ENCODE results near the gene PIRT.

PIRT gene

GRCh38 chr17:10842658-10843057, 4.8 kb upstream of the PIRT start (continued):
- TF ChIP-seq POU6F1 (CRISPR knock-in tag; IDR thresholded peaks at IDR 0.05; ENCODE audit: borderline replicate concordance, low read depth), result no peak

GRCh38 chr17:10838682-10839081, 795 bp upstream of the PIRT start:
- no peak for ATAC-seq
- no peak for TF ChIP-seq BACH2 (CRISPR knock-in tag; IDR thresholded peaks at IDR 0.05; ENCODE audit: borderline replicate concordance)
- no peak for TF ChIP-seq CSRNP3 (CRISPR knock-in tag; IDR thresholded peaks at IDR 0.05)
- no peak for TF ChIP-seq CREB5 (CRISPR knock-in tag; IDR thresholded peaks at IDR 0.05; ENCODE audit: low read depth)
- no peak for TF ChIP-seq POU6F1 (CRISPR knock-in tag; IDR thresholded peaks at IDR 0.05; ENCODE audit: borderline replicate concordance, low read depth)
- TF ChIP-seq TSHZ2 (CRISPR knock-in tag; IDR thresholded peaks at IDR 0.05), result no peak
- TF ChIP-seq GLIS3 (CRISPR knock-in tag; IDR thresholded peaks at IDR 0.05), result no peak
- TF ChIP-seq RARB (CRISPR knock-in tag; IDR thresholded peaks at IDR 0.05), result no peak
- TF ChIP-seq ZFP3 (CRISPR knock-in tag; IDR thresholded peaks at IDR 0.05), result no peak
- no peak for TF ChIP-seq ARNTL (CRISPR knock-in tag; IDR thresholded peaks at IDR 0.05; ENCODE audit: borderline replicate concordance, low read depth)
- TF ChIP-seq SNAI2 (CRISPR knock-in tag; IDR thresholded peaks at IDR 0.05), result no peak
- TF ChIP-seq ZFP30 (CRISPR knock-in tag; IDR thresholded peaks at IDR 0.05), result no peak
- no peak for TF ChIP-seq PPARA (CRISPR knock-in tag; IDR thresholded peaks at IDR 0.05; ENCODE audit: borderline replicate concordance)
- no peak for TF ChIP-seq ZC3H10 (CRISPR knock-in tag; IDR thresholded peaks at IDR 0.05)
- no peak for TF ChIP-seq OSR1 (CRISPR knock-in tag; IDR thresholded peaks at IDR 0.05)
- no peak for TF ChIP-seq ZNF8 (CRISPR knock-in tag; IDR thresholded peaks at IDR 0.05)
- no peak for TF ChIP-seq ZNF565 (CRISPR knock-in tag; conservative IDR thresholded peaks at IDR 0.05; ENCODE audit: low read depth)
- no peak for TF ChIP-seq PATZ1 (CRISPR knock-in tag; IDR thresholded peaks at IDR 0.05; ENCODE audit: borderline replicate concordance)
- no peak for TF ChIP-seq TOX (CRISPR knock-in tag; IDR thresholded peaks at IDR 0.05; ENCODE audit: borderline replicate concordance)
- TF ChIP-seq ZNF70 (CRISPR knock-in tag; IDR thresholded peaks at IDR 0.05), result no peak
- no peak for TF ChIP-seq ESRRG (CRISPR knock-in tag; IDR thresholded peaks at IDR 0.05)
